Smooth muscle cell of trachea (primary cell): Measurements from ENCODE around the gene ELMO1. TPM values are rescaled to one million over a fixed set of nuclear protein-coding genes. Genes with fewer than 3 reads are reported as not detected.

Experiments used
- total RNA-seq: library from RNA; depleted of rRNA; stranded (reverse); fragments of >200 nt; gene quantifications from 2 replicates; pipeline ENCODE4 v1.2.1, GENCODE V29; 2014

ELMO1 gene, protein sequence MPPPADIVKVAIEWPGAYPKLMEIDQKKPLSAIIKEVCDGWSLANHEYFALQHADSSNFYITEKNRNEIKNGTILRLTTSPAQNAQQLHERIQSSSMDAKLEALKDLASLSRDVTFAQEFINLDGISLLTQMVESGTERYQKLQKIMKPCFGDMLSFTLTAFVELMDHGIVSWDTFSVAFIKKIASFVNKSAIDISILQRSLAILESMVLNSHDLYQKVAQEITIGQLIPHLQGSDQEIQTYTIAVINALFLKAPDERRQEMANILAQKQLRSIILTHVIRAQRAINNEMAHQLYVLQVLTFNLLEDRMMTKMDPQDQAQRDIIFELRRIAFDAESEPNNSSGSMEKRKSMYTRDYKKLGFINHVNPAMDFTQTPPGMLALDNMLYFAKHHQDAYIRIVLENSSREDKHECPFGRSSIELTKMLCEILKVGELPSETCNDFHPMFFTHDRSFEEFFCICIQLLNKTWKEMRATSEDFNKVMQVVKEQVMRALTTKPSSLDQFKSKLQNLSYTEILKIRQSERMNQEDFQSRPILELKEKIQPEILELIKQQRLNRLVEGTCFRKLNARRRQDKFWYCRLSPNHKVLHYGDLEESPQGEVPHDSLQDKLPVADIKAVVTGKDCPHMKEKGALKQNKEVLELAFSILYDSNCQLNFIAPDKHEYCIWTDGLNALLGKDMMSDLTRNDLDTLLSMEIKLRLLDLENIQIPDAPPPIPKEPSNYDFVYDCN
- 0.66 and 0.73 TPM in 2 replicates for total RNA-seq

GRCh38 chr7:37448636-37449361 lies at the start of gene ELMO1:
Gene ELMO1, minus strand, starts transcription at chr7:37448864. Its CDS starts 106,174 bp downstream, at chr7:37342690.

Other genes with a start within 250 kb of the ELMO1 start
- not detected in 2 replicates for gene GPR141, start 234.9 kb upstream of the ELMO1 start, total RNA-seq